HG02763 (cell line): ENCODE measurements around the gene ARHGEF5.
"Not testable (repeated sequence)": the region's sequence is repeated elsewhere in the genome, so short reads cannot be mapped to it uniquely, and the experiment has no call there.

Experiments used
- ATAC-seq: cut with Tn5 transposase; IDR thresholded peaks from one replicate; pipeline ENCODE4 v1.9.1; 2021; ENCODE audit warnings: mild to moderate bottlenecking, moderate library complexity; ENCODE audit not compliant: unreplicated experiment

Gene ARHGEF5

DNA sequence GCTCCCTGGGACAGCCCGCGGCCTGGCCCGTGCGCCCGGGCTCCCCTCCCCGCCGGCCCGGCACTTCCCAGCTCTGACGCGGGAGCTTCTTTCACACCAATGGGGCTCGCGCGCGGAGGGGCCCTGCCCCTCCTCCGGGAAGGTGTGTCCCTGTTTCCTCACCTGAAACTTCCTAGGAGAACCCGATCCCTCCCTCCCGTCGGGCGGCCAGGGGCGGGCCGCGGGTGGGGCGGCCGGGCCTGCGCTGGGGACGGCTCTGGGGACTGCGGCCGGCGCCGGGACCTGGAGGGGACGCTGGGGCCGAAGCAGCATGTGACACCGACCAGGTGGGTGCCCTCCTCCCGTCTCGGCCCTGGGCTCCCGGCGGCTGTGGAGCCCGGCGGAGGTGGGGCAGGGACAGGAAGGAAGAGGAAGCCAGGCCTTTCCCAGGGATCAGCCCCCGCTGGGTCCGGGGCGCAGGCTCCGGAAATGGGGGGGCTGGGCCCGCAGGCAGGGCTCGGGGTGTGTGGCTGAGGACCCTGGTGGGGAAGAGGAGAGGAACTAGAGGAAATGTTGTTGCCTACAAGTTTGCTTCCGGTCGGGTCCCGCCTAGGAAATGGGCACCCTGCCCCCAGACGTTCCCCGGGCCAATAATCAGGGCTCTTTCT lies at the start of gene ARHGEF5:
TSS of gene ARHGEF5 (plus strand) at position 227 of the 647 bp plus-strand sequence. CDS start 7,268 bp downstream, outside the sequence.
- peak; percentile 65 for ATAC-seq

DNA sequence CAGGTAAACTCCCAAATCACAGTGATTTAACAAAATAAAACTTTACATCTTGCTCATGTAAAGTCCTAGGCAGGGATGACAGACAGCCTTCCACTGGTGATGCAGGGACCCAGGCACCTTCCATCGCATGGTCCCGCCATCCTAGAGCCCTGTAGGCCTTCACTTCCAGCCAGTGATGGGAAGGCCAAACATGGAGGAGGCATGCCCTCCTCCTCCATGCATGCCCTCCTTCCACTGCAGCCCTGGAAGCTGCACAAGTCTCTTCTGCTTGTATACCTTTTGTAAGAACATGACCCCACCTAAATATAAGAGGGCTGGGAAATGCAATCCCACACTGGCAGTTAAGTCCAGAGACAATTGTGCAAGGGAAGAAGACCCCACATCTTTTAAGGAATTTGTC lies 45.5 kb upstream of the ARHGEF5 start:
- ATAC-seq, result not testable (repeated sequence)

DNA sequence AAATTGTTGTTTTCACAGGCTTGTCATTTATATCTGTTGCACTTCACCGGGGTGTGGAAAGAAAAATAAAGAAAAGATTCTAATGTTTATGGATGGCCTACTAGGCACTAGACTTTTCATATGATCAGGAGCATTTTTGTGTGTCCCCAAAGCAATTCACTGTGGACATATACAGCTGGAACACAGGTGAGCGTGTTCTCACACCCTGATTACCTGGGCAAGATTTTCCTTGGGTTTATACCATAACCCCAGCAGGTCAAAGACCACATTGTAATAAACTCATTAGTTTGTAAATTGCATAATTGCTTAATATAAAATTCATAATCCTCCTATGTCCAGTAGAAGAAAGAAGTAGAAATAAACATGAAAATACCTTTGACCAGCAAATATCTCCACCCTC lies 44.0 kb upstream of the ARHGEF5 start:
- ATAC-seq, result not testable (repeated sequence)

DNA sequence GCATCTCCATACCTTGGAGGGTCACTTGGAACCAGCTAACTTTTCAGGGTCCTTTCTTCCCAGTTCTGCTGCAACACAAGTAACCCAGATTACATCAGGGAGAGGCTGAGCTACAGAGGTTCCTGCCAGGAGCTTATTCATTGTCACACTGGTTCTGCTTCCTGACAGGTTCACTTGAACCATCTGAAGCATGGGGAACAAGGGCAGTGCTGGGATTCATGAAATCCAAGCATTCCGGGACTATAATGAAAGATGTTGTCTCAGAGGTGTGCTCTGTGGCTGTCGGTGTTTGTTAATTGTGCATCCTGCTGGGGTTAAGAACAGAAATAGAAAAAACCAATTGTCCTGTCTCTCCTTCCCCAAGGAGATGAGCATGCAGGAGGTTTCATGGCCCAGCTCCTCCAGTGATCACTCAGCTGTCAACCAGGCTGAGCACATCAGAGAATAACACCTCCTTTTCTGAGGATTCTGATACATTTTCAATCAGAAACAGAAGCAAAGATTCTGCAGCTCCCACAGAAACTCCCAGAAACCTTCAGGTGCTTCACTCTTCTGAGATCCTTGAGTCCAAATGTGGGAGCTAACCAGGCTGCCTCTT lies 43.2 kb upstream of the ARHGEF5 start, which contains the start of gene OR2A1:
TSS of gene OR2A1 (plus strand) at position 548 of the 598 bp plus-strand sequence. CDS start 5,706 bp downstream, outside the sequence.
- ATAC-seq, result not testable (repeated sequence)

DNA sequence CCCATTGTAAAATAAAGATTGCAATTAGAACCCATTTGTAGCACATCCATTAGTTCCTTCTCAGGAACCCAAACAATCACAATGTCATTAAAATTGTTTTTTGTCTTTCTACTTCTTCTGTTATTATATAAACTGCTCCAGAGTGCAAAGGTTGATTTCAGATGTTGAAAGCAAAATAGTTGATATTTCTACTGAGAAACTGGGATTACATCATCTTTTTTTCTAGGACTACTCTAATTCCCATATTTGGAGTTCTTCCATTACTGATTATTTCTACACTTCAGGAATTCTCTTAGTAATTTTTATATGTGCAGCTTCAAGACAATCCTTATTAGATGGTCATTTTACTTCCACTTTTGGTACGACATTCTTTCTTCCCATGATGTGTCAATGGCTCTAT lies 37.7 kb upstream of the ARHGEF5 start:
- not testable (repeated sequence) for ATAC-seq

DNA sequence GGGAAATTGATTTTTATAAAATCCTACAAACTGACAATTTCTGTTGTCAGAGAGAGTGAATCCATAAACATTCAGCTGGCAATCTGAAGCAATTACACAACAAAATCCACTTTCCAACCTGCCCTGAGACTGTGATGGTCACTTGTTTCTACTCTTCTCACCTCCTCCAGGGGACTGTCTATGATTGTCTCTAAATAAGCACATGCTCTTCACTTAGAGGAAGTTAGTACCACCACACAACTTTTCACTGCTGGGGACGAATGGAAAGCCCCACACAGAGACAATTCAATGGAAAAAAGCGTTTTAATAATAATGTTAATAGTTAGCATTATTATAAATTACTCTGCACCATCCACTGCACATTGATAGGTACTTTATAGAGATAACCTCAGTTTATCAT lies 35.7 kb upstream of the ARHGEF5 start:
- ATAC-seq, result not testable (repeated sequence)

DNA sequence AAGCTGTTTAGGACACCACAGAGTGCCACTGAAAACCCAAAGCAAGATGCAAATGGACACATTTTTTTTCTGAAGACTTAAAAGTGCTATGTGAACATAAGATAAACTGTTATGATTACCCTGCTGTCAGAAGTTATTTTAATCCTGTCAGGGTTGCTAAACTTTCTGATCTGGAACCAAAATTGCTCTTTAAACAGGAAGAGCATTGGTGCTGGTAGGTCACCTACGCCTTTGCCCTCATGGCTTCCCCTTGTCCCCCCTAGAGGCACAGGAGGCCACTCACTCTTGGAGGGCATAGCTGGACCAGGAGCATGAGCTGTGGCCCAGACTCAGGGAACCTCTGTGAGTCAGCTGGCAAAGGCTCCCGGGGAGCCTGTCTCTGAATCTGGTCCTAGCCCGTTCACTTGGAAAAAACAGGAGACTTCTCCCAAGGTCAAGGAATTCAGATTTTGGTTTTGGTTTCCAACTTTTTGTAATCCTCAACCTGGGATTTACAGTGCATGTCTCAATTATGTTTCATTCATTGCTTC lies 33.5 kb upstream of the ARHGEF5 start:
- not testable (repeated sequence) for ATAC-seq

DNA sequence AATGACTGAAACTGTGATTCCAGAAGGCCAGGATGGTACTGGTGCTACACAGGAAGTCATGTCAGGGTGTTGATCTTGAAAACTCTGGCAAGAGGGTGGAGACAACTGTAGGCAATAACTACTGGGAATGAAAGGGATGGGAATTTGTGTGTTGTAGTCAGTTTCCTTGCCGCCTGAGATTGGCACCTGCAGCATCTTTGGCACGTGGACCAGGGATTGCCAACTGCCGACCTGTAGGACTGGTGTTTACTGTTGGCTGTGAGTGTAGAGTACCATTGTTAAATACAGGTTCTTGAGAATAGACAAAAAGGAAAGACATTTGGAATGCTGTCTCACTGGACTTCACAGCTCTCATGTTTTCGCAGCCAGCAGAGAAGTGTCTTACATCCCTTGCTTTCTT lies 31.8 kb upstream of the ARHGEF5 start:
- not testable (repeated sequence) for ATAC-seq

DNA sequence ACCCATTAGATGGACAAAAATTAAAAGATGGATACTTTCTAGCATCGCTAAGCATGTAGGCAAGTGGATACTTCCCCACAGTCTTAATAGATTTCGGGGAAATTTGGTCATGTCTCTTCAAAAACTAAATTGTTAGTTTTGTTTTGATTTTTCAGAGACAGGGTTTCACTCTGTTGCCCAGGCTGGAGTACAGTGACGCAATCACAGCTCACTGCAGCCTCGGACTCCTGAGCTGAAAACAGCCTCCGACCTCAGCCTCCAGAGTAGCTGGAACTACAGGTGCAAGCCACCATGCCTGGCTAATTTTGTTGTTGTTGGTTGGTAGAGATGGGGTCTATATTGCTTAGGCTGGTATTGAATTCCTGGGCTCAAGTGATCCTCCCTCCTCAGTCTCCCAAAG lies 29.3 kb upstream of the ARHGEF5 start:
- not testable (repeated sequence) for ATAC-seq

DNA sequence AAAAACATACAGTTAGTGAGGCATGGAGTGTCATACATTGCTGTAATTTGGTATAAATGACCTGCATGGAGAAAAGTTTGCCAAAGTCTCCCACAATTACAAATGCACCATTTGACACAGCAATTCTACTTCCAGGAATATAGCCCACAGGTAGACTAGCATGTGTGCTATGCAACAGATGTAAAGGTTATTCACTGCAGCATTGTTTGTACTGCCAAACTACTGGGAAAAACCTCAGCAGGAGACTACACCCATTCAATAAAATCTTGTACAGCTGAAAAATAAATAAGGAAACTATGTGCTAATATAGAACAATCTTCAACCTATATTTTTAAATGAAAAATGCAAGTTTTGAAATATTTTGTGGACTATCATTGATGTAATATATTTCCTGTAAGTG lies 25.2 kb upstream of the ARHGEF5 start:
- ATAC-seq, result not testable (repeated sequence)

DNA sequence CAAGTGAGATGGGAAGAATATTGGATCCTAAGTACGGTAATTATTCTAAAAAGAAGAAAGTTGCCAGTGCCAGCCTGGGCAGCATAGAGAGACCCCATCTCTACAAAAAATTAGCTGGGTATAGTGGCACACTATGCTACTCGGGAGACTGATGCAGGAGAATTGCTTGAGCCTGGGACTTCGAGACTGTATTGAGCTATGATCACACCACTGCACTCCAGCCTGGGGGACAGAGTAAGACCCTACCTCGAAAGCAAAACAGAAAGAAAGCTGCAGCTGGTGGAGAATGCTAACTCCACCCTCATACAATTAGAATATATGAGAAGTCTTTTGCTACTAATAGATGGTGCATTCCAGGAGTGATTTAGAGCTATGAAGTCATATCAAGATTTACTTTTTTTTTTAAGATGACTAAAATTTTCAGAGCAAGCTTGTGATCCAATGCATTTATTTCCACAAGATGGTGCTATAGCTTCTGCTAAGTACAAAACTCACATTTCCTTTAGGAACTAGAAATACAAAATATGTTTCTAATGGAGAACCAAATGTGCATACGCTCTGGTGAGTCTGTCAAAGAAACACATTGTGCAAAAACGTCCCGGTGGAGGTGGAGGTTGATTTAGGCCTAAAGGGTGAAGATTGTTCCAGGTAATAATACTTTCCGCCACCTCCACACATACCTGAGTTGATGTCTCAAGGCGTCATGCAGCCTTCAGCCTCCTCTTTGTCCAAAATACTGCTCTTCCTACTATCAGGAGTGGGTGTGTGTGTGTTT lies 23.8 kb upstream of the ARHGEF5 start:
- not testable (repeated sequence) for ATAC-seq

DNA sequence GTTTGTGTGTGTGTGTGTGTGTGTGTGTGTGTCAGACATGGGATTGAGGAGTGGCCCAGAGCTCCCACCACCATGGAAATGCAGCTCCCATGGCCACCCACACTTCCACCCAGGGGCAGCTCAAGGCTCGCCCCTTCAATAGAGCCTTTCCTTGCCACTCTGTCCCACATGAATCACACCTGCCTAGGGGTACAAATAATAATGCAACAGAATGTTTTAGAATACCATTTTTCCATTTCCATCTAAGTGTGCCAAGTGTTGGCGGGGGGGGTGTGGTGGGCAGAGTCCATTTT lies 23.3 kb upstream of the ARHGEF5 start:
- ATAC-seq, result not testable (repeated sequence)

DNA sequence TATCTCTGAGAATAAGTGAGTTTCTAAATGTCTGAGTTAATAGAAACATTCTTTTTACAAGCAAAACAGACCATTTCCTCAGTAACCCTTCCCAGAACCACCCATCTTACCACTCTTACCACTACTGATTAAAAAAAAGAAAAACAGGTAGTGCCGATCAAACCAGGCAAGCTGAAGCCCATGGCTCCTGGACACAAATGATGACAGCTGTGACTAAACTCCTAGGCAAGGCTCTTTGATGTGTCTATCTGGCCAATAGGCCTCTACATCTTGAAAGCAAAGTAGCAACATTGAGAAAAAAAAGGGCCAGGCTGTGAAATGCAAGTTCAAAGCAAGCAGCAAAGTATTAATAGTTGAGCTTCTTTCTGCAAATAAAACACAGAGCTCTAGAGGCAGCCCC lies 6.6 kb upstream of the ARHGEF5 start:
- not testable (repeated sequence) for ATAC-seq

DNA sequence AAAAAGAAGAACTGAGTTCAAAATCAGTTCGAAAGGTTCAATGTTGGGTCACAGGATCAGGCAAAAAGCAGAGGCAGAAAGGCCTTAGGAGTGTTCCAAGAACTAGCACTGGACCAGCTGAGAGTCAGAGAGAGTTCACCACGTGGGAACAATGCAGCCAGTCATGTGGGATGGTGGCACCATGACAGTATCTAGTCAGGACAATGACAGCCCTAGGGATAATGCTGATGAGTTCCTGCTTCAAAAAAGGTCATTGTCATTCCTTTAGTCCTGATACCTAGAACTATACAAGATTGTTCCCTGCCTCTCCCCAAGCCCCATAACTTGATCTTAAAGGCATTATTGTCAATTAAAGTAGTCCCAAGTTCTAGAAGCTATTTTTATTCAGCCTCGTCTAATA lies 3.5 kb upstream of the ARHGEF5 start:
- ATAC-seq, result not testable (repeated sequence)

DNA sequence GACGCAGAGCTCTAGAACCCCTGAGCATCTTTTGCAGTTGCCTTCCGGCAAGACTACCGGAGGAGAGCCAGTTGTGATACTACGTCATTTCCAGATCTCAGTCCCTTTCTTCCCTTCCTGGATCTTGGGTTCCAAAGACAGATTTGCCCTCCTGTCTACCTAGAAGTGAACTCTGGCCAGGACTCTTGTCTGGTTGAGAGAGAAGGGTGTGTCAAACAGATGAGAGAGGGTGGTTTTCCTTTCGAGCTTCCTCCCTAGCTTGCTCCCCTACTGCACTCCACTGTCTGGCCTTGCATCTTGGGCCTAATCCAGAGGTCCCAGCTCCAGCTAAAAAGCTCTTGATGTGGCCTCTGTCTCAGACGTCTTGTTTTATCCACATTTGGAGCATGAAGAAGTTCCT lies 983 bp downstream of the ARHGEF5 start:
- ATAC-seq, result not testable (repeated sequence)

DNA sequence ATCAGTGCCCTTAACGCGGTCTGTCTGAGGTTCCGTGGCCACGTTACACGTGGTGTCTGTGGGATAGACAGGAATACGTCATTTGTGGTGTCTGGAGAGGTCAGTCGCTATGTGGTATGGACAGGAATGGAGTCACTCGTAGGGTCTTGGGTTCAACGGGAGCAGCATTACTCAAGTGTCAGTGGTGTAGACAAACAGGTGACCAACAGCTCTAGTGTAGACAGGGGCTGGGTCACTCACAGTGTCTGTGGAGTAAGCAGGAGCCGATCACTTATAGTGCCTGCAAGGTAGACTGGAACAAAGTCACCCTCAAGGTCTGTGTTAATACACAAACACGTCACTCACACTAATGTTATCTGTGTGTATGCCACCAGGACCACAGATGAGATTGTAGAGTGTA lies 1.7 kb downstream of the ARHGEF5 start:
- ATAC-seq, result not testable (repeated sequence)

DNA sequence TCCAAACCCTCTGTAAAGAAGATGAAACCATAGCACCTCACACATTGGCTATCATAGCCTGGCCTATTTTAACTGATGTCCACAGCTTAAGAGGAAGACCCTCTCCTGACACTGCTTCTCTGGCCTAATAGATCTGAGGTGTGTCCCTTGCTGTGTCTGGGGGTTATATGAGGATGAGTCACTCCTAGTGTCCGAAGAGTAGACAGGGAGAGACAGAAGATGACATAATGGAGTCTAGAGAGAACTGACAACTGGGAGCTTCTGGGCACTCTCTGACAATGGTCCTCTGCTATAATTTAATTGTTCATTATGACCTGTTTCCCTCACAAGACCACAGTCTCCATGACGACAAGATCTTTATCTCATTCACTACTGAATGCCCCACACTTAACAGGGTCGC lies 6.9 kb downstream of the ARHGEF5 start:
- not testable (repeated sequence) for ATAC-seq

DNA sequence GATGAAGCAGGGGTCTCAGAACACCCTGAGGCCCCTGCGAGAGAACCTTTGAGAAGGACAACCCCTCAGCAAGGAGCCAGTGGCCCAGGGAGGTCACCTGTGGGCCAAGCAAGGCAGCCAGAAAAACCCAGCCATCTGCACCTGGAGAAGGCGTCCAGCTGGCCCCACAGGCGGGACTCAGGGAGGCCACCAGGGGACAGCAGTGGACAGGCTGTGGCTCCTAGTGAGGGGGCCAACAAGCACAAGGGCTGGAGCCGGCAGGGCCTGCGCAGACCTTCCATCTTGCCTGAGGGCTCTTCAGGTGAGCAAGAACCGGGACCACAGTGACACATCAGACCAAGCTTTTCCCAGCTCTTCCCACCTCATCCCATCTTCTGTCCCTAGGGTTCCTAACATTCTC lies 10.3 kb downstream of the ARHGEF5 start:
- not testable (repeated sequence) for ATAC-seq

DNA sequence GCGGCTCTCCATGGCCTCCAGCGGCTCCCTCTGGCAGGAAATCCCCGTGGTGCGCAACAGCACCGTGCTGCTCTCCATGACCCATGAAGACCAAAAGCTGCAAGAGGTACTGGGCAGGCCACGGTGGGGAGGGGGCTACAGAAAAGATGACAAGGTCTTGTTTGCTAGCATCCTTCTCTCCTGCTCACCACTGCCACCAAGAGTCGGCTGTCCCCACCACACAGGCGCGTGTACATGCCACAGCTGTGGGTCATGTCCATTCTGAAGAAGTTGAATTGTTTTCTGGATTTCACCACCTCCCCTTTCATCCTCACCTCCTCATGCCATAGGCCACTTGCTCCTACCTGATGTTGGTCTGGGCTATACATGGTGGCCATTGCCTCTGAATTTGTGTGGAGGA lies 12.0 kb downstream of the ARHGEF5 start:
- not testable (repeated sequence) for ATAC-seq

DNA sequence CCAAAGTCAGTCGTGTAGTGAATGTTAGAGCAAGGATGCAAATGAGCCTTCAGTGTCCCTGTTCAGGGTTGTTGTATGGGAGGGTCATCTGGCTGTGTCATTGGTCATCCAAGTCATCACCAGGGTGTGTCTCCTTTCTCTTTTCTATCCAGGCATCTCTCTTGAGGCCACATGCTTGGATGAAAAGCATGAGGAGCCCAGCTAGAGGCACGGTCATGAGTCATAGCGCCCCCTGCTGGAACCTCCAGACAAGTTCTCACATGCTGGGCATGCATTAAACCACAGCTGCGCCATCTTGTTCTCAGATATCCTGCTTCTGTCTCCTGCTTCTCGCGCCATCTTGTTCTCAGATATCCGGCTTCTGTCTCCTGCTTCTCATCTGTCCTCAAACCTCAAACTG lies 14.0 kb downstream of the ARHGEF5 start:
- ATAC-seq, result not testable (repeated sequence)

DNA sequence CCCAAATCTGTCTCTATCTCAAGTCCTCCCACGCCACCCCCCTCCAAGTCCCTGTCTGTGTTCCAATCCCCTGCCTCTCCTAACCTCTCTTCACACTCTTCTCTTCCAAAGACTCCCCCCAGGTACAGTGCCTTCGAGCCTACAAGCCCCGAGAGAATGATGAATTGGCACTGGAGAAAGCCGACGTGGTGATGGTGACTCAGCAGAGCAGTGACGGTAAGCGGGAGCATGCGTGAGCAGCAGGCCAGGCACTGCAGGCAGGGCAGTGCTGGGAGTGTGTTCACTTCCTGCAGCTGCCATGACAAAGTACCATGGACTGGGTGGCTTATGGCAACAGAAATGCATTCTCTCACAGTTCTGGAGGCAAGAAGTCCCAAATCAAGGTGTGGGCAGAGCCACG lies 23.4 kb downstream of the ARHGEF5 start:
- ATAC-seq, result no peak
